Measurements from ENCODE around the gene CASS4.

- TF ChIP-seq CTCF (IDR thresholded peaks at IDR 0.05; ENCODE audit: low read depth, low read length) (no peak), POLR2A (IDR thresholded peaks at IDR 0.05; ENCODE audit: extremely low read depth, insufficient read length) (peak; percentile 79), MAX (IDR thresholded peaks at IDR 0.05; ENCODE audit: low read depth, low read length) (peak; percentile 88), MYC (IDR thresholded peaks at IDR 0.05; ENCODE audit: low read depth, low read length) (peak; percentile 96)
Measured at GRCh38 chr20:56392132-56392880, 19.8 kb upstream of the CASS4 start, which contains the start of the genes AURKA and CSTF1.

All from NB4 (cell line).